ENCODE results near the gene ATP1B3. TPM values are rescaled to one million over a fixed set of nuclear protein-coding genes. Genes with fewer than 3 reads are reported as not detected.

ATP1B3 gene
- total and polyA plus RNA-seq, 9 of the 15 experiments (the other 6 are each of a cell fraction or from before 2014, with no cell fraction given), result 48.3 to 202 (median 123) TPM

- TF ChIP-seq ZNF280A (IDR thresholded peaks at IDR 0.05; ENCODE audit: low read depth, partially characterized antibody), result no peak
- TF ChIP-seq HDAC3 (IDR thresholded peaks at IDR 0.05; ENCODE audit: borderline replicate concordance, partially characterized antibody), result no peak
- TF ChIP-seq HDAC1 (IDR thresholded peaks at IDR 0.05), result no peak
- TF ChIP-seq ESRRA (IDR thresholded peaks at IDR 0.05; ENCODE audit: borderline replicate concordance, low read depth), result no peak
- TF ChIP-seq ZNF212 (CRISPR knock-in tag; IDR thresholded peaks at IDR 0.05), result no peak
- TF ChIP-seq NCOA2 (IDR thresholded peaks at IDR 0.05; ENCODE audit: partially characterized antibody in 2 of 2), result no peak
- no peak for TF ChIP-seq RBM34 (IDR thresholded peaks at IDR 0.05; ENCODE audit: borderline replicate concordance, insufficient read depth, low read length)
- TF ChIP-seq ZC3H8 (IDR thresholded peaks at IDR 0.05), result no peak
- TF ChIP-seq RBM15 (IDR thresholded peaks at IDR 0.05; ENCODE audit: insufficient read depth, low read length), result no peak
- TF ChIP-seq SMAD1 (IDR thresholded peaks at IDR 0.05; ENCODE audit: low read depth, low read length, partially characterized antibody), result no peak
- no peak for TF ChIP-seq HES1 (IDR thresholded peaks at IDR 0.05; ENCODE audit: low read depth)
- no peak for TF ChIP-seq TFAM (CRISPR knock-in tag; conservative IDR thresholded peaks at IDR 0.05)
- TF ChIP-seq, protein P1, sequence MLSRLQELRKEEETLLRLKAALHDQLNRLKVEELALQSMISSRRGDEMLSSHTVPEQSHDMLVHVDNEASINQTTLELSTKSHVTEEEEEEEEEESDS (CRISPR knock-in tag; IDR thresholded peaks at IDR 0.05), result no peak
- TF ChIP-seq, protein P2, sequence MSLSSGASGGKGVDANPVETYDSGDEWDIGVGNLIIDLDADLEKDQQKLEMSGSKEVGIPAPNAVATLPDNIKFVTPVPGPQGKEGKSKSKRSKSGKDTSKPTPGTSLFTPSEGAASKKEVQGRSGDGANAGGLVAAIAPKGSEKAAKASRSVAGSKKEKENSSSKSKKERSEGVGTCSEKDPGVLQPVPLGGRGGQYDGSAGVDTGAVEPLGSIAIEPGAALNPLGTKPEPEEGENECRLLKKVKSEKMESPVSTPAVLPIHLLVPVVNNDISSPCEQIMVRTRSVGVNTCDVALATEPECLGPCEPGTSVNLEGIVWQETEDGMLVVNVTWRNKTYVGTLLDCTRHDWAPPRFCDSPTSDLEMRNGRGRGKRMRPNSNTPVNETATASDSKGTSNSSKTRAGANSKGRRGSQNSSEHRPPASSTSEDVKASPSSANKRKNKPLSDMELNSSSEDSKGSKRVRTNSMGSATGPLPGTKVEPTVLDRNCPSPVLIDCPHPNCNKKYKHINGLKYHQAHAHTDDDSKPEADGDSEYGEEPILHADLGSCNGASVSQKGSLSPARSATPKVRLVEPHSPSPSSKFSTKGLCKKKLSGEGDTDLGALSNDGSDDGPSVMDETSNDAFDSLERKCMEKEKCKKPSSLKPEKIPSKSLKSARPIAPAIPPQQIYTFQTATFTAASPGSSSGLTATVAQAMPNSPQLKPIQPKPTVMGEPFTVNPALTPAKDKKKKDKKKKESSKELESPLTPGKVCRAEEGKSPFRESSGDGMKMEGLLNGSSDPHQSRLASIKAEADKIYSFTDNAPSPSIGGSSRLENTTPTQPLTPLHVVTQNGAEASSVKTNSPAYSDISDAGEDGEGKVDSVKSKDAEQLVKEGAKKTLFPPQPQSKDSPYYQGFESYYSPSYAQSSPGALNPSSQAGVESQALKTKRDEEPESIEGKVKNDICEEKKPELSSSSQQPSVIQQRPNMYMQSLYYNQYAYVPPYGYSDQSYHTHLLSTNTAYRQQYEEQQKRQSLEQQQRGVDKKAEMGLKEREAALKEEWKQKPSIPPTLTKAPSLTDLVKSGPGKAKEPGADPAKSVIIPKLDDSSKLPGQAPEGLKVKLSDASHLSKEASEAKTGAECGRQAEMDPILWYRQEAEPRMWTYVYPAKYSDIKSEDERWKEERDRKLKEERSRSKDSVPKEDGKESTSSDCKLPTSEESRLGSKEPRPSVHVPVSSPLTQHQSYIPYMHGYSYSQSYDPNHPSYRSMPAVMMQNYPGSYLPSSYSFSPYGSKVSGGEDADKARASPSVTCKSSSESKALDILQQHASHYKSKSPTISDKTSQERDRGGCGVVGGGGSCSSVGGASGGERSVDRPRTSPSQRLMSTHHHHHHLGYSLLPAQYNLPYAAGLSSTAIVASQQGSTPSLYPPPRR (CRISPR knock-in tag; IDR thresholded peaks at IDR 0.05; ENCODE audit: borderline replicate concordance), result no peak
- TF ChIP-seq FOSL1 (tag; conservative IDR thresholded peaks at IDR 0.05), result no peak
- TF ChIP-seq DDX20 (tag; IDR thresholded peaks at IDR 0.05; ENCODE audit: low read depth), result no peak
- no peak for TF ChIP-seq SIN3B (IDR thresholded peaks at IDR 0.05; ENCODE audit: low read depth)
- no peak for TF ChIP-seq HMGN3 (IDR thresholded peaks at IDR 0.05; ENCODE audit: borderline replicate concordance, extremely low read depth, insufficient read length, low read depth, low read length)
- TF ChIP-seq SMARCA4 (IDR thresholded peaks at IDR 0.05), result no peak
- TF ChIP-seq, protein P3, sequence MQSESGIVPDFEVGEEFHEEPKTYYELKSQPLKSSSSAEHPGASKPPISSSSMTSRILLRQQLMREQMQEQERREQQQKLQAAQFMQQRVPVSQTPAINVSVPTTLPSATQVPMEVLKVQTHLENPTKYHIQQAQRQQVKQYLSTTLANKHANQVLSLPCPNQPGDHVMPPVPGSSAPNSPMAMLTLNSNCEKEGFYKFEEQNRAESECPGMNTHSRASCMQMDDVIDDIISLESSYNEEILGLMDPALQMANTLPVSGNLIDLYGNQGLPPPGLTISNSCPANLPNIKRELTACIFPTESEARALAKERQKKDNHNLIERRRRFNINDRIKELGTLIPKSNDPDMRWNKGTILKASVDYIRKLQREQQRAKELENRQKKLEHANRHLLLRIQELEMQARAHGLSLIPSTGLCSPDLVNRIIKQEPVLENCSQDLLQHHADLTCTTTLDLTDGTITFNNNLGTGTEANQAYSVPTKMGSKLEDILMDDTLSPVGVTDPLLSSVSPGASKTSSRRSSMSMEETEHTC (IDR thresholded peaks at IDR 0.05), result no peak
Observed at GRCh38 chr3:141862279-141862816, 14.1 kb upstream of the ATP1B3 start (continued).
